H7 (cell line): ENCODE measurements around the gene ATP6V1F. TPM values are rescaled to one million over a fixed set of nuclear protein-coding genes. Genes with fewer than 3 reads are reported as not detected.

ENCODE experiments used
- DNase-seq: peaks from one replicate; pipeline ENCODE4 v3.0.0; 2012
- H3K27me3 ChIP-seq: 2 replicates; pipeline ENCODE4 v1.6.0; 2011; ENCODE audit warnings: mild to moderate bottlenecking, low read length; ENCODE audit not compliant: control insufficient read depth, insufficient read depth
- H3K36me3 ChIP-seq: replicated peaks from 2 replicates; pipeline ENCODE4 v1.5.1; 2011; ENCODE audit warnings: low read length; ENCODE audit not compliant: control insufficient read depth, insufficient read depth
- H3K4me3 ChIP-seq: 2 replicates; pipeline ENCODE4 v1.5.1; 2011; ENCODE audit warnings: low read depth, mild to moderate bottlenecking, control low read depth, low read length, moderate library complexity; ENCODE audit not compliant: insufficient read depth
- total RNA-seq: library from RNA; depleted of rRNA; stranded (reverse); fragments of >200 nt; shearing (Covaris generic); gene quantifications from 2 replicates; pipeline ENCODE4 v1.2.3, GENCODE V29; 2014

The ATP6V1F gene
- total RNA-seq, 1 experiment from 2014 or later, result 120 TPM

GRCh38 chr7:128841171-128841690 lies 21.4 kb upstream of the ATP6V1F start:
- peak; percentile 66 for DNase-seq
- no peaks in the 10 kb centered on the region for H3K27me3 ChIP-seq
- H3K4me3 ChIP-seq, result no peak overlapping the region
- no peaks in the 10 kb centered on the region; the same call in 1 of the 2 replicates for H3K36me3 ChIP-seq

GRCh38 chr7:128841921-128842673 lies 20.6 kb upstream of the ATP6V1F start:
- peak; percentile 98 for DNase-seq
- Histone ChIP-seq H3K36me3 (no peaks in the 10 kb centered on the region; the same call in 1 of the 2 replicates), H3K4me3 (no peak overlapping the region), H3K27me3 (no peaks in the 10 kb centered on the region)

- Histone ChIP-seq H3K36me3 (no peaks in the 10 kb centered on the region; the same call in 1 of the 2 replicates), H3K4me3 (no peak overlapping the region), H3K27me3 (no peaks in the 10 kb centered on the region)
- DNase-seq, result no peak
Observed at GRCh38 chr7:128842674-128843641, 19.7 kb upstream of the ATP6V1F start.

- Histone ChIP-seq H3K27me3 (no peaks in the 10 kb centered on the region), H3K36me3 (no peaks in the 10 kb centered on the region; the same call in none of the 2 replicates), H3K4me3 (no peak overlapping the region)
- DNase-seq, result no peak
Observed at GRCh38 chr7:128843938-128844621, 18.6 kb upstream of the ATP6V1F start.

GRCh38 chr7:128844777-128845311 lies 17.8 kb upstream of the ATP6V1F start:
- H3K36me3 ChIP-seq, result no peaks in the 10 kb centered on the region; the same call in none of the 2 replicates
- H3K4me3 ChIP-seq, result no peak overlapping the region
- DNase-seq, result no peak
- H3K27me3 ChIP-seq, result no peaks in the 10 kb centered on the region

- Histone ChIP-seq H3K4me3 (no peak overlapping the region), H3K27me3 (no peaks in the 10 kb centered on the region), H3K36me3 (peaks cover under 1% of the 10 kb centered on the region)
- no peak for DNase-seq
Observed at GRCh38 chr7:128845475-128845874, 17.2 kb upstream of the ATP6V1F start.

- Histone ChIP-seq H3K4me3 (no peak overlapping the region), H3K36me3 (peaks cover 1% of the 10 kb centered on the region; the same call in 1 of the 2 replicates), H3K27me3 (no peaks in the 10 kb centered on the region)
- DNase-seq, result no peak
Observed at GRCh38 chr7:128845987-128846386, 16.7 kb upstream of the ATP6V1F start.

GRCh38 chr7:128846781-128847444 lies 15.7 kb upstream of the ATP6V1F start:
- no peaks in the 10 kb centered on the region for H3K27me3 ChIP-seq
- DNase-seq, result no peak
- H3K4me3 ChIP-seq, result no peak overlapping the region
- peaks cover 1% of the 10 kb centered on the region for H3K36me3 ChIP-seq

GRCh38 chr7:128847721-128848211 lies 14.9 kb upstream of the ATP6V1F start:
- DNase-seq, result no peak
- peaks cover 1% of the 10 kb centered on the region for H3K36me3 ChIP-seq
- H3K27me3 ChIP-seq, result no peaks in the 10 kb centered on the region
- no peak overlapping the region for H3K4me3 ChIP-seq

- Histone ChIP-seq H3K27me3 (no peaks in the 10 kb centered on the region), H3K36me3 (peaks cover 1% of the 10 kb centered on the region), H3K4me3 (no peak overlapping the region)
- DNase-seq, result no peak
Observed at GRCh38 chr7:128848289-128849155, 14.1 kb upstream of the ATP6V1F start.

GRCh38 chr7:128849156-128849515 lies 13.5 kb upstream of the ATP6V1F start:
- Histone ChIP-seq H3K27me3 (no peaks in the 10 kb centered on the region), H3K36me3 (peaks cover 1% of the 10 kb centered on the region), H3K4me3 (no peak overlapping the region)
- no peak for DNase-seq

GRCh38 chr7:128849804-128850490 lies 12.7 kb upstream of the ATP6V1F start:
- DNase-seq, result no peak
- Histone ChIP-seq H3K27me3 (no peaks in the 10 kb centered on the region), H3K36me3 (peaks cover 1% of the 10 kb centered on the region), H3K4me3 (no peak overlapping the region)
